AG04449 (cell line): Measurements from ENCODE around the gene IMMP2L.

Experiments
- CTCF ChIA-PET: fragments of 350-600 bp; formaldehyde crosslinking; extraction: SDS; loops from one replicate; lab custom pipeline; 2021; ENCODE audit warnings: antibody characterized with exemption; lab: Yijun Ruan, JAX
- POLR2A ChIA-PET: fragments of 400-600, 350-600 bp; formaldehyde crosslinking; extraction: SDS; loops from one replicate; lab custom pipeline; 2020; ENCODE audit warnings: antibody characterized with exemption, inconsistent platforms; lab: Yijun Ruan, JAX
- DNase-seq: peaks from one replicate; pipeline ENCODE4 v3.0.0-alpha.2; 2010; ENCODE audit warnings: low read depth, low spot score
- H3K4me3 ChIP-seq: 2 replicates; pipeline ENCODE4 v1.5.1; 2011; ENCODE audit warnings: low read depth, mild to moderate bottlenecking, control low read depth, low read length
- CTCF ChIP-seq: IDR thresholded peaks from one replicate; pipeline ENCODE4 v1.5.1; 2011; ENCODE audit warnings: mild to moderate bottlenecking, moderate library complexity, low read length, control low read depth, inconsistent platforms; ENCODE audit not compliant: insufficient read depth; ENCODE audit errors: missing control alignments

Gene IMMP2L

GRCh38 chr7:111150709-111151108, 411.6 kb downstream of the IMMP2L start:
- CTCF ChIA-PET, result interaction anchor here (1.3 kb wide), 1 partner anchor 55 kb away, joined by 3 read pairs; no protein-coding TSS in a partner anchor
- DNase-seq, result no peak
- H3K4me3 ChIP-seq, result no peak overlapping the region
- POLR2A ChIA-PET, result no interaction called here
- TF ChIP-seq CTCF, result no peak

DNA sequence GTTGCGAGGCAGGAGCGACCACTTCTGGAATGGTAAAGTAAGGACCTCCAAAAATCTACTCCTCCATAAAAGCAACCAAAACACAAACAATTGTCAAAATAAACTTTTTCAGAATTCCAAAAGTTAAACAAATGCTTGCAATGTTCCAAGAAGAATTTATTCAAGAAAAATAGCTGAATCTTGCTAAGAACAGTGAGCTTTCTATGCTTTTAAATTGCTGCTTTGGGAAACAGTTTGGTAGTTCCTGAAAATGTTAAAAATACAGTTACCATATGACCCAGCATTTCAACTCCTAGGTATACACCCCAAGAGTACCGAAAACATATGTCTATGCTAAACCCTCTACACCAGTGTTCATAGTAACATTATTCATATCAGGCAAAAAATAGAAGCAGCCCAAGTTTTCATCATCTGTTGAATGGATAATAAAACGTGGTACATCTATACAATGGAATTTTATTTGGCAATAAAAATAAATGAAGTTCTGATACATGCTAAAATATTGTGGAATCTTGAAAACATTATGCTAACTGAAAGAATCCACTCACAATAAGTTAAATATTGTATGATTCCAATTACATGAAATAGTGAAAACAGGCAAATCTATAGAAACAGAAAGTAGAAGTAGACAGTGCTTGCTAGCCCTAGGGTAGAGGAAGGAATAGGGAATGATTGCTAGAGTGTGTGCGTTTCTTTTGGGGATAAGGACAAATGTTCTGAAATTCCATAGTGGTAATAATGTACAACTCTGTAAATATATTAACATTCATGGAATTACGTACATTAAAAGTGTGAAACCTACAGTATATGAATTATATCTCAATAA, 414.4 kb downstream of the IMMP2L start:
- no peak for TF ChIP-seq CTCF
- ChIA-PET POLR2A (no interaction called here), CTCF (no interaction called here)
- no peak overlapping the region for H3K4me3 ChIP-seq
- no peak for DNase-seq

DNA sequence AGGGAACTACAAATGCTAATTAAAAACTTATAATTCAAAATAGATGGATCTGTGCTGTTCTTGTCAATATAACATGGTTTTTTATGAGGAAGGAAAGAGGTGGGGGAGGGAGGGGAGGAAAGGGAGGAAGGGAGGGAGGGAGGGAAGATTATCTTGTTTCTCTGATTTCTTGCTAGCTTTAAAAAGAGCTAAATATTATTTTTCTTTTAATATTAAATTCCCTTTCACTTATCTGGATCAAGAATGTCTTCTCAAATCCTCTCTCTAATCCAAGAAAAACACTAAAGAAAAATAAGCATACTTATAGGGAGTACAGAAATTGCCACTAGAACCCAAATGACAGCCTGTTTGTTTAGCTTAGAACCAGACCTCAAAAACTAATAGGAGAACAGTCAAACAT, 416.2 kb downstream of the IMMP2L start:
- POLR2A ChIA-PET, result no interaction called here
- TF ChIP-seq CTCF, result no peak
- CTCF ChIA-PET, result interaction anchor here (0.6 kb wide), 1 partner anchor 49 kb away, joined by 3 read pairs; no protein-coding TSS in a partner anchor

GRCh38 chr7:111145472-111145871, 416.8 kb downstream of the IMMP2L start:
- H3K4me3 ChIP-seq, result no peak overlapping the region
- no peak for TF ChIP-seq CTCF
- no peak for DNase-seq
- POLR2A ChIA-PET, result no interaction called here
- CTCF ChIA-PET, result interaction anchor here (0.6 kb wide), 1 partner anchor 48 kb away, joined by 3 read pairs; no protein-coding TSS in a partner anchor

More for the DNA sequence above, 416.2 kb downstream of the IMMP2L start:
- no peak overlapping the region for H3K4me3 ChIP-seq
- no peak for DNase-seq

DNA sequence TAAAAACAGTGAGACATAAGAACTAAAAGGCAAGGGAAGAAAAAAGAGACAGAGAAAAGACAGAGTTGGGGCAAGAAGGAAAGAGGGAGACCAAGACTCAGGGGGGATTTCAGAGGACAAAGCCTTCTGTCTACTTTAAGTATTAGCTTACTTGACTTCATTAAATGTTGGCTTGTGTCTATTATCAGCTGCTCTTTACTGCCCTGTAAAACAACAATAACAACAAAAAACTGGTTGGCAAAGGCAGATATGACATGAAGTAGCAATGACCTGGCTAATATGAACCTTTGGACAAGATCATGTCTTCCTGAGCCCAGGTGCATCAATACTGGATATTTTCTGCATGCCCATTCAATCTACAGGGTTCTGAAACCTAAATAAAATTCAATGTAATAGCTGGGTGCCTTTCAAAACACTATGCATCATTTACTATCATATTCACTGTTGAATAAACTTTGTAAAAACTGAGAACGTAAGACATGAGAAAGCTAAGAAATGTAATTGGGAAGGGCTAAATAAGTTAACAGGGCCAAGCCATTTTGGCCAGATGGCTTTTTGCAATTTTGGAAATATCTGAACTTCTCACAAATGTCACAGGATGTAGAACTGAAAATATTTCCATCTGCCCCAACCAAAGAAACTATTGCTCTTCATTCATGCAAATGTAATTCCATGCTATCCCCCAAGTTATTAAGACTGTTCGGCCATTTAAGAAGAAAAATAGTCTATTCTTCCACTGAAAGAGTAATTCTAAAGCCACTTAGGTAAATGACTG, 422.0 kb downstream of the IMMP2L start:
- CTCF ChIA-PET, result no interaction called here

More for the DNA sequence above, 422.0 kb downstream of the IMMP2L start:
- no peak for DNase-seq
- POLR2A ChIA-PET, result no interaction called here
- no peak for TF ChIP-seq CTCF
- no peak overlapping the region for H3K4me3 ChIP-seq
